Progenitor cell of endocrine pancreas (in vitro differentiated cells): ENCODE measurements around the gene HAGHL. TPM values are rescaled to one million over a fixed set of nuclear protein-coding genes. Genes with fewer than 3 reads are reported as not detected.
"Not testable (repeated sequence)": the region's sequence is repeated elsewhere in the genome, so short reads cannot be mapped to it uniquely, and the experiment has no call there.

Experiments used
- DNase-seq: peaks from one replicate; pipeline ENCODE4 v3.0.0; 2021; ENCODE audit warnings: low spot score; ENCODE audit not compliant: unreplicated experiment
- H3K27ac Mint-ChIP-seq: 2 replicates; pipeline ENCODE4 v1.8.0; 2021; ENCODE audit warnings: mild to moderate bottlenecking, moderate library complexity, mixed read lengths
- H3K27me3 Mint-ChIP-seq: 2 replicates; pipeline ENCODE4 v1.8.0; 2021; ENCODE audit warnings: mixed read lengths
- H3K36me3 Mint-ChIP-seq: 2 replicates; pipeline ENCODE4 v1.8.0; 2022; ENCODE audit warnings: mixed read lengths; ENCODE audit not compliant: insufficient read depth
- H3K4me1 Mint-ChIP-seq: 2 replicates; pipeline ENCODE4 v1.8.0; 2021; ENCODE audit warnings: low read depth, mixed read lengths
- H3K4me3 Mint-ChIP-seq: 2 replicates; pipeline ENCODE4 v1.8.0; 2021; ENCODE audit warnings: low read depth, mild to moderate bottlenecking, moderate library complexity, mixed read lengths
- H3K9me3 Mint-ChIP-seq: 2 replicates; pipeline ENCODE4 v1.8.0; 2021; ENCODE audit warnings: low read depth, mixed read lengths
- total RNA-seq: library from RNA; stranded (reverse); gene quantifications from 2 replicates; pipeline ENCODE4 v1.2.1, GENCODE V29; 2021
- TF ChIP-seq, protein P1 (sequence below): fragments of 200-600 bp; sonication (generic); IDR thresholded peaks from one replicate; pipeline ENCODE4 v1.5.0; 2021; ENCODE audit warnings: antibody characterized with exemption, mild to moderate bottlenecking; ENCODE audit not compliant: unreplicated experiment

The HAGHL gene
- total RNA-seq, 1 donor from 2014 or later, result 8.1 TPM

DNA sequence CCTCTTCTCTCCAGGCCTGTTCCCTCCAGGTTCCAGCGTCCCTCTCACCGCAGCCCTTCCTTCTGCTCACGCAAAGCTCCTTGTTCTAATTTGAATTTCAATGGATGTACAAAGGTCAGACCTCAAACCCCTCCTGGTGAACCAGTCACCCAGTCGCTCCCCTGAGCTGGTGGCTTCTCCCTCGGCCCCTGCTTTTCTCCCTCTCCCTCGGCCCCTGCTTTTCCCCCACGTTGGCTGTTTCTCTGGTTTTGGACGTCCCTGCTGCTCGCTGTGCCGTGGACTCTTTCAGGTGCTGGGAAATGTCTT is 25.1 kb downstream of the HAGHL start:
- peak overlapping the region; percentile 20 for H3K4me3 Mint-ChIP-seq
- H3K27me3 Mint-ChIP-seq, result peaks cover 28% of the 10 kb centered on the region
- no peak overlapping the region for H3K27ac Mint-ChIP-seq
- no peaks in the 10 kb centered on the region for H3K36me3 Mint-ChIP-seq
- peaks cover 12% of the 10 kb centered on the region for H3K4me1 Mint-ChIP-seq
- peaks cover 4% of the 10 kb centered on the region for H3K9me3 Mint-ChIP-seq
- TF ChIP-seq, protein P1, sequence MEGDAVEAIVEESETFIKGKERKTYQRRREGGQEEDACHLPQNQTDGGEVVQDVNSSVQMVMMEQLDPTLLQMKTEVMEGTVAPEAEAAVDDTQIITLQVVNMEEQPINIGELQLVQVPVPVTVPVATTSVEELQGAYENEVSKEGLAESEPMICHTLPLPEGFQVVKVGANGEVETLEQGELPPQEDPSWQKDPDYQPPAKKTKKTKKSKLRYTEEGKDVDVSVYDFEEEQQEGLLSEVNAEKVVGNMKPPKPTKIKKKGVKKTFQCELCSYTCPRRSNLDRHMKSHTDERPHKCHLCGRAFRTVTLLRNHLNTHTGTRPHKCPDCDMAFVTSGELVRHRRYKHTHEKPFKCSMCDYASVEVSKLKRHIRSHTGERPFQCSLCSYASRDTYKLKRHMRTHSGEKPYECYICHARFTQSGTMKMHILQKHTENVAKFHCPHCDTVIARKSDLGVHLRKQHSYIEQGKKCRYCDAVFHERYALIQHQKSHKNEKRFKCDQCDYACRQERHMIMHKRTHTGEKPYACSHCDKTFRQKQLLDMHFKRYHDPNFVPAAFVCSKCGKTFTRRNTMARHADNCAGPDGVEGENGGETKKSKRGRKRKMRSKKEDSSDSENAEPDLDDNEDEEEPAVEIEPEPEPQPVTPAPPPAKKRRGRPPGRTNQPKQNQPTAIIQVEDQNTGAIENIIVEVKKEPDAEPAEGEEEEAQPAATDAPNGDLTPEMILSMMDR, result no peak
- no peak for DNase-seq

DNA sequence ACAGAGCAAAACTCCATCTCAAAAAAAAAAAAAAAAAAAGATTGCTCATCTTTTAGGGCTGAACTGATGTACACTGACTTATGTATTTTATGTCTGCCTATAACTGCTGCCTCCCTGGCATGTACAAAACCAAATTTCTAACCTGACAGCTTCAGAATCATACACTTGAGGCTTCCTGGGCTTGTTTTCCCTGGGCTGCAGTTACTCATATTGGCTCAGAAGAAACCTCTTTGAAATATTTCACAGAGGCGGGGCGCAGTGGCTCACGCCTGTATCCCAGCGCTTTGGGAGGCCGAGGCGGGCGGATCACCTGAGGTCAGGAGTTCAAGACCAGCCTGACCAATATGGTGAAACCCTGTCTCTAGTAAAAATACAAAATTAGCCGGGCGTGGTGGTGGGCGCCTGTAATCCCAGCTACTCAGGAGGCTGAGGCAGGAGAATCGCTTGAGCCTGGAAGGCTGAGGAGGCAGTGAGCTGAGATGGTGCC is 27.3 kb downstream of the HAGHL start:
- peaks cover 34% of the 10 kb centered on the region for H3K27me3 Mint-ChIP-seq
- peaks cover 12% of the 10 kb centered on the region for H3K4me1 Mint-ChIP-seq
- H3K4me3 Mint-ChIP-seq, DNase-seq, H3K36me3 Mint-ChIP-seq, H3K9me3 Mint-ChIP-seq, H3K27ac Mint-ChIP-seq: not testable (repeated sequence)

DNA sequence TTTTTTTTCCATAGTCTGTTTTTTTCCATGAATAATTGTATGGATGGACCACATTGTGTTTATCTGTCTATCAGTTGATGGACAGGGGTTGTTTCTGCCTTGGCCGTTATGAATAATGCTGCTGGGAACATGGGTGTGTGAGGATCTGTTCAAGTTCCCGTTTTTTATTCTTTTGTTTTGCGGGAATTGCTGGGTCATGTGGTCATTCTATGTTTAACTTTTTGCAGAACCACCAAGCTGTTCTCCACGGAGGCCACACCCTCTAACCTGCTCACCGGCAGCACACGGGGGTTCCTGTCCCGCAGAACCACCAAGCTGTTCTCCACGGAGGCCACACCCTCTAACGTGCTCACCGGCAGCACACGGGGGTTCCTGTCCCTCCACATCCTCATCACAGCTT is 27.8 kb downstream of the HAGHL start:
- H3K4me1 Mint-ChIP-seq, result peaks cover 13% of the 10 kb centered on the region
- H3K27ac Mint-ChIP-seq, result no peak overlapping the region
- peaks cover 4% of the 10 kb centered on the region for H3K9me3 Mint-ChIP-seq
- H3K36me3 Mint-ChIP-seq, result no peaks in the 10 kb centered on the region
- no peak for DNase-seq
- H3K4me3 Mint-ChIP-seq, result no peak overlapping the region
- TF ChIP-seq, protein P1, result no peak
- H3K27me3 Mint-ChIP-seq, result peaks cover 34% of the 10 kb centered on the region

DNA sequence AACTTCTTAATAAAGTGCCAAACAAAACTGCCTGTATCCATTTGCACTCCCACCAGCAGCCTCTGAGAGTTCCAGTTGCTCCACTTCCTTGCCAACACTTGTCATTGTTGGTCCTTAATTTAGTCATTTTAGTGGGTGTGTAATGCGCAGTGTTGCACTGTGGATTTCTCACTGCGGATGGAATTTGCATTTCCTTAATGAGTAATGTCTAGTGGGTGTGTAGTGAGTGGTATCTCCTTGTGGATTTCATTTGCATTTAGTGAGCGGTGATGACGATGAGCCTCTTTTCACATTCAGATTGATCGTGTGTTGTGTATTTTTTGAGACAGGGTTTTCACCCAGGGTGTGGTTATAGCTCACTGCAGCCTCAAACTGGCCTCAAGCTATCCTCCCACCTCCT is 29.5 kb downstream of the HAGHL start:
- Mint-ChIP-seq H3K9me3 (peaks cover 4% of the 10 kb centered on the region), H3K27ac (no peak overlapping the region), H3K27me3 (peaks cover 25% of the 10 kb centered on the region), H3K4me3 (no peak overlapping the region), H3K36me3 (no peaks in the 10 kb centered on the region), H3K4me1 (peaks cover 12% of the 10 kb centered on the region)
- DNase-seq, result no peak
- TF ChIP-seq, protein P1, result no peak

- TF ChIP-seq, protein P1, result no peak
- Mint-ChIP-seq H3K27me3 (peaks cover 13% of the 10 kb centered on the region), H3K27ac (peak overlapping the region; percentile 53), H3K4me1 (peaks cover 3% of the 10 kb centered on the region), H3K9me3 (peaks cover 4% of the 10 kb centered on the region), H3K36me3 (no peaks in the 10 kb centered on the region), H3K4me3 (no peak overlapping the region)
- DNase-seq, result no peak
These were observed 32.4 kb downstream of the HAGHL start for GRCh38 chr16:759110-759910.

DNA sequence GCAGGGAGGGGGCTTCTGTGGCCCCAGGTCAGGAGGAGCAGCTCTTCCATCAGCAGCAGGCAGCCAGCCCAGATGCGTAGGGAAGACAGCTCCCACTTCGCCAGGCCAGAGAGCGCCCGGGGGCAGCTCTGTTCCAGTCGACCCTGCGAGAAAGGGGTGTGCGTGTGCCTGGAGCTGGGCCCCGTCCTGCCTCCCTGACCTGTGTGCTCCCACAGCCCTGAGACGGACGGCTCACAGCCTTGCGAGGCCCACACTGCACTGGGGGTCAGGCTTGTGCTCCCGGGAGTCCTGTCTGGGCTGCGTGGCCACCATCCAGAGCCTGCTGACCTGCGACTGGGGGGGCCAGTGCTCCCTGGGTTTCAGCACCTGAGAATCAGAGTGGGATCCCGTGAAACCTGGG is 33.2 kb downstream of the HAGHL start:
- Mint-ChIP-seq H3K9me3 (peaks cover 4% of the 10 kb centered on the region), H3K36me3 (no peaks in the 10 kb centered on the region), H3K27ac (no peak overlapping the region), H3K4me3 (no peak overlapping the region), H3K4me1 (peaks cover 3% of the 10 kb centered on the region), H3K27me3 (peaks cover 13% of the 10 kb centered on the region)
- TF ChIP-seq, protein P1, result no peak
- DNase-seq, result no peak
